Upper lobe of left lung (tissue), 6 donors: Measurements from ENCODE around the gene CCDC3. TPM values are rescaled to one million over a fixed set of nuclear protein-coding genes. Genes with fewer than 3 reads are reported as not detected.

Experiments used
- ATAC-seq, 2 donors: fragments of 200-7000 bp; cut with Tn5 transposase; one replicate each; pipeline ENCODE4 v1.9.1; 2022; ENCODE audit warnings: mild to moderate bottlenecking in 2 of 2, moderate library complexity in 2 of 2; ENCODE audit not compliant: low FRiP score in 2 of 2
- DNase-seq, 2 donors: peaks; one replicate each; pipeline ENCODE4 v3.0.0-alpha.2; 2019 to 2020
- H3K27ac ChIP-seq, 4 donors: fragments of 200-600 bp; sonication (generic); one replicate each; pipeline ENCODE4 v1.5.1; 2016 to 2019
- H3K27me3 ChIP-seq, 4 donors: fragments of 200-600 bp; sonication (generic); one replicate each; pipeline ENCODE4 v1.5.1; 2017 to 2019
- H3K36me3 ChIP-seq, 4 donors: fragments of 200-600 bp; sonication (generic); one replicate each; pipeline ENCODE4 v1.5.1; 2016 to 2019
- H3K4me1 ChIP-seq, 4 donors: fragments of 200-600 bp; sonication (generic); one replicate each; pipeline ENCODE4 v1.5.1; 2018 to 2019
- H3K4me3 ChIP-seq, 4 donors: fragments of 200-600 bp; sonication (generic); one replicate each; pipeline ENCODE4 v1.5.1; 2017 to 2019; ENCODE audit warnings: mild to moderate bottlenecking in 2 of 4, moderate library complexity in 1 of 4
- H3K9me3 ChIP-seq, 4 donors: fragments of 200-600 bp; sonication (generic); one replicate each; pipeline ENCODE4 v1.5.1; 2018 to 2019
- CTCF ChIP-seq, 6 experiments: fragments of 450-650 bp in 4 of 6; fragments of 200-600 bp in 2 of 6; sonication (generic) in 2 of 6; IDR thresholded peaks; one replicate each; pipeline ENCODE4 v1.5.1; 2016 to 2019; ENCODE audit warnings: antibody characterized with exemption in 6 of 6
- EP300 ChIP-seq, 4 donors: sonication (generic); formaldehyde crosslinking; IDR thresholded peaks; one replicate each; pipeline ENCODE4 v1.5.1; 2017; ENCODE audit warnings: antibody characterized with exemption in 4 of 4, control low read depth in 2 of 4
- POLR2A ChIP-seq, 4 donors: fragments of 450-650 bp; IDR thresholded peaks; one replicate each; pipeline ENCODE4 v1.5.1; 2016 to 2017; ENCODE audit warnings: antibody characterized with exemption in 4 of 4, mild to moderate bottlenecking in 2 of 4
- POLR2AphosphoS5 ChIP-seq, 2 donors: sonication (generic); formaldehyde crosslinking; IDR thresholded peaks; one replicate each; pipeline ENCODE4 v1.5.1; 2017; ENCODE audit warnings: antibody characterized with exemption in 2 of 2
- WGBS, 2 donors: methylation state at CpG; one replicate each; pipeline ENCODE4 v1.1.5; 2017 to 2018; 5-methylcytosine and 5-hydroxymethylcytosine counted together
- total RNA-seq, 6 donors: library from RNA; depleted of rRNA in 4 of 6; stranded (reverse); fragments of >200 nt in 4 of 6; gene quantifications; one replicate each; pipeline versions ENCODE4 v1.1.0 to v1.2.1, GENCODE V29; 2016 to 2021
- donor health status: DM: no; HTN: no; CAD: no; lungs with moderate emphysema.
- donor health status: DM: no; HTN: yes; CAD: no; lungs with severe emphysema.

CCDC3 gene
- total RNA-seq, 6 donors from 2014 or later: 0.98 to 13.1 (median 5.7) TPM

- Histone ChIP-seq H3K4me1 (no peaks in the 10 kb centered on the region), H3K36me3 (no peaks in the 10 kb centered on the region), H3K9me3 (no peaks in the 10 kb centered on the region), H3K4me3 (no peak overlapping the region), H3K27ac (no peak overlapping the region), H3K27me3 (no peaks in the 10 kb centered on the region)
- WGBS, 2 donors: 81 to 94% methylated on average over 6 to 7 of the region's 7 CpGs
- DNase-seq: no peak
- TF ChIP-seq POLR2AphosphoS5 (IDR thresholded peaks at IDR 0.05) (no peak), POLR2A (IDR thresholded peaks at IDR 0.05) (no peak), CTCF (IDR thresholded peaks at IDR 0.05) (no peak), EP300 (IDR thresholded peaks at IDR 0.05) (no peak)
- no peak for ATAC-seq
Observed at GRCh38 chr10:12902851-12903358, 98.6 kb downstream of the CCDC3 start.

- Histone ChIP-seq H3K36me3 (no peaks in the 10 kb centered on the region), H3K27ac (no peak overlapping the region), H3K27me3 (no peaks in the 10 kb centered on the region), H3K4me3 (no peak overlapping the region), H3K9me3 (no peaks in the 10 kb centered on the region), H3K4me1 (no peaks in the 10 kb centered on the region)
- DNase-seq: peak in 1 of 2 donors; percentile 46
- ATAC-seq: peak in 1 of 2 donors; percentile 53
- 4 to 13% methylated on average over 2 of the region's 2 CpGs for WGBS, 2 donors
- TF ChIP-seq CTCF (IDR thresholded peaks at IDR 0.05) (peak; percentile 40 to 68 (median 59)), POLR2A (IDR thresholded peaks at IDR 0.05) (no peak)
Observed at GRCh38 chr10:12902135-12902572, 99.4 kb downstream of the CCDC3 start.

GRCh38 chr10:12899546-12899945 lies 102.0 kb downstream of the CCDC3 start:
- ATAC-seq: no peak
- WGBS, 2 donors: 87 to 90% methylated on average over 7 of the region's 7 CpGs
- no peak overlapping the region for H3K27ac ChIP-seq
- no peak for TF ChIP-seq CTCF (IDR thresholded peaks at IDR 0.05)
- no peak for TF ChIP-seq POLR2AphosphoS5 (IDR thresholded peaks at IDR 0.05)
- TF ChIP-seq EP300 (IDR thresholded peaks at IDR 0.05): no peak
- TF ChIP-seq POLR2A (IDR thresholded peaks at IDR 0.05): no peak
- H3K9me3 ChIP-seq: no peaks in the 10 kb centered on the region
- H3K36me3 ChIP-seq: no peaks in the 10 kb centered on the region
- DNase-seq: no peak
- H3K4me3 ChIP-seq: no peak overlapping the region
- H3K4me1 ChIP-seq: no peaks in the 10 kb centered on the region
- H3K27me3 ChIP-seq: no peaks in the 10 kb centered on the region

GRCh38 chr10:12898271-12898670 lies 103.2 kb downstream of the CCDC3 start:
- TF ChIP-seq EP300 (IDR thresholded peaks at IDR 0.05) (no peak), POLR2AphosphoS5 (IDR thresholded peaks at IDR 0.05) (no peak), CTCF (IDR thresholded peaks at IDR 0.05) (no peak), POLR2A (IDR thresholded peaks at IDR 0.05) (no peak)

GRCh38 chr10:12897278-12897677 lies 104.2 kb downstream of the CCDC3 start:
- no peak for DNase-seq
- WGBS, 2 donors: 69 to 78% methylated on average over 6 of the region's 6 CpGs
- TF ChIP-seq EP300 (IDR thresholded peaks at IDR 0.05): no peak
- no peak for TF ChIP-seq POLR2AphosphoS5 (IDR thresholded peaks at IDR 0.05)
- no peak for TF ChIP-seq POLR2A (IDR thresholded peaks at IDR 0.05)
- no peak for TF ChIP-seq CTCF (IDR thresholded peaks at IDR 0.05)

More at GRCh38 chr10:12898271-12898670, 103.2 kb downstream of the CCDC3 start:
- Histone ChIP-seq H3K36me3 (no peaks in the 10 kb centered on the region), H3K4me1 (no peaks in the 10 kb centered on the region), H3K27ac (no peak overlapping the region), H3K27me3 (no peaks in the 10 kb centered on the region), H3K9me3 (peaks cover 3 to 8% (median 3%) of the 10 kb centered on the region in 4 donors), H3K4me3 (no peak overlapping the region)
- WGBS, 2 donors: 90 to 95% methylated on average over 22 to 24 of the region's 24 CpGs
- DNase-seq: peak in 1 of 2 donors; percentile 64
- no peak for ATAC-seq

More at GRCh38 chr10:12897278-12897677, 104.2 kb downstream of the CCDC3 start:
- Histone ChIP-seq H3K4me1 (no peaks in the 10 kb centered on the region), H3K9me3 (peaks cover 5 to 11% (median 9%) of the 10 kb centered on the region in 4 donors), H3K27me3 (no peaks in the 10 kb centered on the region), H3K27ac (no peak overlapping the region), H3K4me3 (no peak overlapping the region), H3K36me3 (no peaks in the 10 kb centered on the region)
- no peak for ATAC-seq
